ENCODE data around the gene ZNF236. TPM values are rescaled to one million over a fixed set of nuclear protein-coding genes. Genes with fewer than 3 reads are reported as not detected.

The ZNF236 gene
- total and polyA plus RNA-seq, 2 donors (not counting 3 experiments of a cell fraction or from before 2014, with no cell fraction given), result 4.5 to 14.7 TPM

DNA sequence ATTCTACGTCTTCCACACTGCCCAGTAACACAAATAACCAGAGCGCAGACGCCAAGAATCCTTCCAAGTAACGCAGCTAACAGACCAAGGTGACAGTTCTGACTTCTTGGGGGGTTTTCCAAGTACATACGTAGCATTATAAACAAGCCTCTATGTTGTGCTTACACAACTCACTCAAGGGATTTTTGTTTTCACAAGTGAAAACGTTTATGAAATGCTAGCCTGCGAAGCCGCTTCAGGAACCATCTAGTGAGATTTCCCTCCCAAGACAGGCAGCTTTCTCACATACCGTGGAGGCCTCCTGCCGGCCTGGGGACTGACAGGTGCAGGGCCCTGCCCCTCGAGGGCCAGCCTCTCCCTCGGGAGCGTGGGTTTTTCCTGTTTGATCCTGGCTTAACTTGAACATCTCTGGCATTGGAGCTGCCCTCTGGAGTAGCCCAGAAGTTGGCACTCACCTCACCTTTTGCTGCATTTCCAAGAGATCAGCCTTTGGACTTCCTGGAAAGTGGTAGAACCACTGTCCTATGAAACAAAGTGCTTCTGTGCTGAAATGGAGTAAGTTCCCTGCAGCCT lies 159.1 kb downstream of the ZNF236 start:
- POLR2A ChIA-PET, result no interaction called here
- Histone ChIP-seq H2AFZ (ENCODE audit: low read depth, low read length) (no peak overlapping the region), H3K27me3 (ENCODE audit: control insufficient read depth in 2 of 2, insufficient read depth in 2 of 2, low read length in 2 of 2) (no peaks in the 10 kb centered on the region), H3K4me3 (replicated peaks in 1 of 3; ENCODE audit: insufficient read depth in 1 of 3, low read depth in 1 of 3, low read length in 3 of 3) (no peak overlapping the region), H3K9me3 (replicated peaks; ENCODE audit: control insufficient read depth, insufficient read depth, low read length) (no peaks in the 10 kb centered on the region), H3K27ac (ENCODE audit: insufficient read depth, low read depth, low read length) (no peak overlapping the region), H3K9ac (replicated peaks; ENCODE audit: extremely low read depth, insufficient read depth, low read length) (no peak overlapping the region), H3K79me2 (ENCODE audit: control insufficient read depth, insufficient read depth, low read length) (no peaks in the 10 kb centered on the region), H3K4me1 (ENCODE audit: control insufficient read depth, extremely low read depth, insufficient read depth, low read length) (no peaks in the 10 kb centered on the region), H3K9me1 (replicated peaks; ENCODE audit: control insufficient read depth, extremely low read depth, insufficient read depth, low read length) (no peaks in the 10 kb centered on the region), H3K4me2 (ENCODE audit: insufficient read depth, low read length) (no peak overlapping the region), H3K36me3 (ENCODE audit: control insufficient read depth in 2 of 2, extremely low read depth in 1 of 2, insufficient read depth in 2 of 2, low read length in 2 of 2) (no peaks in the 10 kb centered on the region), H4K20me1 (replicated peaks; ENCODE audit: control insufficient read depth, extremely low read depth, insufficient read depth, low read length) (no peaks in the 10 kb centered on the region)
- dilution Hi-C loops (cut with MboI; ENCODE audit: extremely low pct_ligation_motif_present, low sequenced_read_pairs), result no loop called here
- FAIRE-seq (no peak), DNase-seq (ENCODE audit: low read depth, low spot score) (no peak)
- CTCF ChIA-PET, result interaction anchor here (1.6 to 8.0 kb wide), 4 partner anchors 11 to 180 kb away, joined by 6 to 140 read pairs (median 52); no protein-coding TSS in a partner anchor
- BruUV-seq (replicated peaks), result no TSS peak
- intact Hi-C loops (cut with micrococcal nuclease), result loop anchor here (5.0 kb wide), 1 partner anchor 76 kb away; no protein-coding TSS in a partner anchor
- TF ChIP-seq POLR2A (IDR thresholded peaks at IDR 0.05; ENCODE audit: low read depth, low read length) (no peak), GATA2 (IDR thresholded peaks at IDR 0.05; ENCODE audit: insufficient read depth, insufficient read length, low read depth, low read length) (no peak), POLR2AphosphoS5 (IDR thresholded peaks at IDR 0.05; ENCODE audit: insufficient read depth, low read depth, low read length) (no peak), FOS (IDR thresholded peaks at IDR 0.05; ENCODE audit: borderline replicate concordance, insufficient read depth, low read length) (no peak), EZH2 (IDR thresholded peaks at IDR 0.05; ENCODE audit: borderline replicate concordance, low read depth, low read length, severe bottlenecking) (no peak), MYC (IDR thresholded peaks at IDR 0.05; ENCODE audit: low read depth, low read length) (no peak), JUN (IDR thresholded peaks at IDR 0.05; ENCODE audit: borderline replicate concordance, insufficient read depth, insufficient read length, low read depth) (no peak)
- TF ChIP-seq, protein P1, sequence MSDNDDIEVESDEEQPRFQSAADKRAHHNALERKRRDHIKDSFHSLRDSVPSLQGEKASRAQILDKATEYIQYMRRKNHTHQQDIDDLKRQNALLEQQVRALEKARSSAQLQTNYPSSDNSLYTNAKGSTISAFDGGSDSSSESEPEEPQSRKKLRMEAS (IDR thresholded peaks at IDR 0.05; ENCODE audit: insufficient read depth, insufficient read length), result no peak
- TF ChIP-seq, protein P2, sequence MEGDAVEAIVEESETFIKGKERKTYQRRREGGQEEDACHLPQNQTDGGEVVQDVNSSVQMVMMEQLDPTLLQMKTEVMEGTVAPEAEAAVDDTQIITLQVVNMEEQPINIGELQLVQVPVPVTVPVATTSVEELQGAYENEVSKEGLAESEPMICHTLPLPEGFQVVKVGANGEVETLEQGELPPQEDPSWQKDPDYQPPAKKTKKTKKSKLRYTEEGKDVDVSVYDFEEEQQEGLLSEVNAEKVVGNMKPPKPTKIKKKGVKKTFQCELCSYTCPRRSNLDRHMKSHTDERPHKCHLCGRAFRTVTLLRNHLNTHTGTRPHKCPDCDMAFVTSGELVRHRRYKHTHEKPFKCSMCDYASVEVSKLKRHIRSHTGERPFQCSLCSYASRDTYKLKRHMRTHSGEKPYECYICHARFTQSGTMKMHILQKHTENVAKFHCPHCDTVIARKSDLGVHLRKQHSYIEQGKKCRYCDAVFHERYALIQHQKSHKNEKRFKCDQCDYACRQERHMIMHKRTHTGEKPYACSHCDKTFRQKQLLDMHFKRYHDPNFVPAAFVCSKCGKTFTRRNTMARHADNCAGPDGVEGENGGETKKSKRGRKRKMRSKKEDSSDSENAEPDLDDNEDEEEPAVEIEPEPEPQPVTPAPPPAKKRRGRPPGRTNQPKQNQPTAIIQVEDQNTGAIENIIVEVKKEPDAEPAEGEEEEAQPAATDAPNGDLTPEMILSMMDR (IDR thresholded peaks at IDR 0.05; ENCODE audit: extremely low read depth in 1 of 2, insufficient read depth in 1 of 2, low read depth in 1 of 2, low read length in 2 of 2), result no peak

Data from endothelial cell of umbilical vein (primary cell).